T1000 (cell line): Measurements from ENCODE around the gene SBF2.
"Not testable (repeated sequence)": the region's sequence is repeated elsewhere in the genome, so short reads cannot be mapped to it uniquely, and the experiment has no call there.

Source experiments
- DNase-seq: peaks from one replicate; lab custom pipeline; 2025; ENCODE audit warnings: mixed read lengths; lab: John Stamatoyannopoulos, UW

The SBF2 gene

GRCh38 chr11:10116588-10116987 lies 177.4 kb downstream of the SBF2 start:
- DNase-seq, result no peak

DNA sequence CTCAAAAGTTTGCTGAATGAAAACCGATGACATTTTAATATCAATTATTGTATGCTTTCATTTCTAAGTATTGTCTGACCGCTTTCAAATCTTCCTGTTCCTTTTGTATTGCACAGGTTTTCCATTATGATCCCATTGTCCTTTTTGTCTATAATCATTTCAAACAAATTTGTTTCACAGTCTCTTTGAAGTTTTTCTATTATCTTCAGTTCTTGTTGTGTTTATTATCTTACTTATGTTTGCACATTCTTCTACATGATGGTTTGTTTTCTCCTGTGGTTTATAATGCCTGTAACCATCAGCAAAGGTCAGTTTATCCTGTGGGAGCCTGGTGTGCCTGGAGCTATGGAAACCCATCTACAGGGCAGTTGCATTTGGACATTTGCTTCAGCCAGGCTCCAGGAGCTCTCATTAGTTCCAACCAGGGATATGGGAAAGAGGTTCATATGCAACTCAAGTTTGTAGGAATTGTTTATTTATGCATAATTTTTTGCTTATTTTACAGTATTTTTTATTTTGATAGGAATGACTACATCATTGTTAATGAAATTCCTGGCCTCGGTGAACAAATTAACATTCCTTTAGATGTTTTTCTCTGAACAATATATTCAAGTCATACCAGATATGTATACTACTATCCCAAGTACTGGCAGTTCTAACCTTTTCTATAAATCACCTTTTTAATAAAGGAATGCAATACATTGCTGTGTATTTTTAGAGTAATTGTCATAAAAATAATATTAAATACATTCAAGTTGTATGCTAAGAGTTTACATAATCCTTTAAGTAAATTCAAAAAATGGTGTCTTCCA lies 179.2 kb downstream of the SBF2 start:
- no peak for DNase-seq

DNA sequence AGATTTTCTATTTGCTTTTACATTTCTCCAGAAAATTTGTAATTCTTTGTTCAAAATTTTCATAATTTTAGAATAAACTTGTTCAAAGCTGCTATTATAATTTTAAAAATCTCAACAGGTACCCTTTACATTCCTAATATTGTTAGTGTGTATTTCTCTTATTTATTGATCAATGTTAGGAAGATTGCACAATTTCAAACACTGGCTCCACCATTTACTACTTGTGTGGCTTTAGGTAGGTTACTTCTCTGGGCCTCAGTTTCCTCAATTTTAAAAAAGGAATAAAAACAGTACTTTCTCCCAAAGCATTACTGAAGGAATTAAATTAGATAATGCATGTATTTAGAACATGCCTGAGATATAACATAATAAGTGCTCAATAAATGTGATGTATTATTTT lies 180.2 kb downstream of the SBF2 start:
- DNase-seq, result no peak

- DNase-seq, result no peak
Observed at GRCh38 chr11:10109806-10110205, 184.2 kb downstream of the SBF2 start.

- DNase-seq, result no peak
Observed at GRCh38 chr11:10108915-10109680, 184.9 kb downstream of the SBF2 start.

DNA sequence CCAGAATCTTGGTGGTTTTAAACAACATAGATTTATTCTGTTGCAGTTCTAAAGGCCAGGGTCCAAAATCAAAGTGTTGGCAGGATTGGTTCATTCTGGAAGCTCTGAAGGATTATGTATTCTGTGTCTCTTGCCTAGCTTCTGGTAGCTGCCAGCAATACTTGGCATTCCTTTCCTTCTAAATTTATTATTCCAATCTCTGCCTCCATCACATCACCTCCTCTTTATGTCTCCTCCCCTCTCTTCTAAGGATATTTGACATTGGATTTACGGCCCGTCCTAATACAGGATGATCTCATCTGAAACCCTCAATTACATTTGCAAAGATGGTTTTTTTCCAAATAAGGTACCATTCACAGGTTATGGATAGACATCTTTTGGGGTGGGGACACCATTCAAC lies 186.5 kb downstream of the SBF2 start:
- DNase-seq, result no peak

DNA sequence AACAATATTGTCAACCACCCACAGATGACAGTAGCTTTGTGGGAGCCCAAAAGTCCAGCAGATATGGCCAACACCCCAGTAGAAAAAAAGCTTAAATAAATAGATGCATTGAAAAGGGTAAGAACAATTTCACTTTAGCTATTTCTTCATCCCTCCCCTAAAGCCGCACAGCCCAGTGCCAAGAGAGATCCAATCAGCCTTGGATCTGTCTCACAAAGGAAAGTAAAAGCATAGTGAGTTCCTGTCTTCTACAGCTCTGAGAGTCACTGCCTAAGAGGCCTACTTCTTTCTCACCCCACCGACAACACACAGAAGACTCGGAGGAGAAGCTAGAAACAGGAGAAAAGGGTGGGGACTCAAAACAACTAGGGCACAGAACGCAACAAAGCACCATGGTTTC lies 196.4 kb downstream of the SBF2 start:
- DNase-seq, result no peak

GRCh38 chr11:10096987-10097386 lies 197.0 kb downstream of the SBF2 start:
- DNase-seq, result no peak

DNA sequence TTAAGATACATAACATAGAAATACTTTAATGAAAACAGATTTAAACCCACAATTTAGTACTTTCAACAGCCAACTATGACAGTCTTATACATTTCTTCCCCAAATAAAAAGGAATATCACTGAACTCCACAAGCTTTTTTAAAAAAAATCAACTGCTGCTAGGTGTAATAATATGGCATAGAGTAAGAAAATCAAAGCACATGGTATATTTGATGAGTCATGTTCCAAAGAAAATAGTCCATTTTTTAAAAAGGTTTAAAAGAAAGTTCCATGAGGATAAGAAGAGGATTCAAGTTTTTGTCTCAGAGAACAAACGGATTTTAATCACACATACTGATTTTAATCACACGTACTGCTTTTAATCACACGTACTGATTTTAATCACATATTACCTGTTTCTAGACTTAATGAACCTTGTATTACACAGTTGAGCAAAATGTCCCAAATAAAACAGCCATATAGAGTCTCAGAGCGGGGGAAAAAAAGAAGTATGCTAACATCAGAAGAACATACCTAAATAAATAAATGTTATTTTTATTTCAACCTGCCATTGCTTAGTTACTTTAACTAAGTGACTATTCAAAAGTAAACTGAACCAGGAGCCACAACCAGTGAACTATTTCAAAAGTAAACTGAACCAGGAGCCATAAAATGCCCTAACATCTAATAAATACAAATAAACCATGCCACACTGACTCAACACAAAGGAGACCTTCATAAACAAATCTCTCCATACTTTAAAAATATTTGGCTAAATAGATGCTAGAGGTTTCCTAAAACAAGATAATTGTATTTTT lies 198.4 kb downstream of the SBF2 start:
- DNase-seq, result no peak

- DNase-seq, result no peak
Observed at GRCh38 chr11:10092426-10092825, 201.6 kb downstream of the SBF2 start.

DNA sequence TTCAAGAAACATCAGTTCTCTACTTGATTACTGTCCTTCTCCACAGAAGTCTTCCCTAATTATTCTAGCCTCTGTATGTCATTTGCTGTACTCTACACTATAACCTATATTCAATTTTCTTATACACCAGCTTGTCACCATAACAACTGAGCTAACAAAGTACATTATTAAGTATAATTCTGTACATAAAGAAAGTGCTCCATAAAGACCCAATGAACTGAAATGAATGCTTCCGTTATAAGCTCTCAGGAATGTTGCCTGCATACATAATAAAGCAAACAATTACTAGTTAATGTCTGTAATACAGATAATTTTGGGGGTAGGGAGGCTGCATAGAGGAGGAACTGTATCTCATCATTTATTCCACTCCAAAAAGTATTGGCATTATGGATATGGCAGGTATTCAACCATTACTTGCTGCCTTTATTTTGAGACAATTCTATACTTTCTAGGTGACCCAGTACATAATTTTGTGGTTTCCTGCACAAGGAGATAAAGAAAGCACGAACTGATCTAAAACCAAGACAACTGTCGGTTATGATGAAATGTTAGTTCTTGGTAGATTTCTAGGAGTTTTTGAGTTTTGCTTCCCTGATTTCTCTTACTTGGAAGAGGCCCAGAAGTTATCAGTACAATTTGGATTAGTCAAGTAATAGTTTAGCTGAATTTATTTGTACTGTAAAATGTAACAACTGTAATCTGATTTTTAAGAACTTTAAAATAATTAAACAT lies 202.5 kb downstream of the SBF2 start:
- DNase-seq, result no peak

DNA sequence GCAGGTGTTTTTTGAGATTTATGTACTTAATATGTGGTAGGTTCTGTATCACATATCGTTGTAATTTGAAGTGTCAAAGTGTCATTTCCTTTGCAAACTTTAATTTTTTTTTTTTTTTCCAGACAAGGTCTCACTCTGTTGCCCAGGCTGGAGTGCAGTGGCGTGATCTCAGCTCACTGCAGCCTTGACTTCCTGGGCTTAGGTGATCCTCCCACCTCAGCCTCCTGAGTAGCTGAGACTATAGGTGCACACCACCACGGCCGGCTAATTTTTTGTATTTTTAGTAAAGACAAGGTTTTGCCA lies 206.1 kb downstream of the SBF2 start:
- DNase-seq, result not testable (repeated sequence)

GRCh38 chr11:10087186-10087922 lies 206.7 kb downstream of the SBF2 start:
- DNase-seq, result no peak

- no peak for DNase-seq
Observed at GRCh38 chr11:10080138-10080537, 213.9 kb downstream of the SBF2 start.

GRCh38 chr11:10076458-10077141 lies 217.4 kb downstream of the SBF2 start:
- no peak for DNase-seq

- no peak for DNase-seq
Observed at GRCh38 chr11:10075141-10075540, 218.9 kb downstream of the SBF2 start.

DNA sequence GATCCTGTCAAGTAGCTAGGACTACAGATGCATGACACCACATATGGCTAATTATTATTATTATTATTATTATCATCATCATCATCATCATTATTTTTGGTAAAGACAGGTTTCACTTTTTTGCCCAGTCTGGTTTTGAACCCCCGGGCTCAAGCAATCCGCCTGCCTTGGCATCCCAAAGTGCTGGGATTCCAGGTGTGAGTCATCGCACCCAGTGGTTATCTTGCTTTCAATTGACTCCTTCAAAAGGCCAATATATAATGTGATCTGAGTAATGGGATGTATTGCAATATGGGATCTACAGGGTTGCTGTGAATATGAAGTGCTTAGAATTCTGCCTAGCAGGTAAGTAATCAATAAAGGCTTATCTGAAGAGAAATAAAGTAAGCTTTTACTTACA lies 221.2 kb downstream of the SBF2 start:
- no peak for DNase-seq

- DNase-seq, result no peak
Observed at GRCh38 chr11:10072142-10072541, 221.9 kb downstream of the SBF2 start.

DNA sequence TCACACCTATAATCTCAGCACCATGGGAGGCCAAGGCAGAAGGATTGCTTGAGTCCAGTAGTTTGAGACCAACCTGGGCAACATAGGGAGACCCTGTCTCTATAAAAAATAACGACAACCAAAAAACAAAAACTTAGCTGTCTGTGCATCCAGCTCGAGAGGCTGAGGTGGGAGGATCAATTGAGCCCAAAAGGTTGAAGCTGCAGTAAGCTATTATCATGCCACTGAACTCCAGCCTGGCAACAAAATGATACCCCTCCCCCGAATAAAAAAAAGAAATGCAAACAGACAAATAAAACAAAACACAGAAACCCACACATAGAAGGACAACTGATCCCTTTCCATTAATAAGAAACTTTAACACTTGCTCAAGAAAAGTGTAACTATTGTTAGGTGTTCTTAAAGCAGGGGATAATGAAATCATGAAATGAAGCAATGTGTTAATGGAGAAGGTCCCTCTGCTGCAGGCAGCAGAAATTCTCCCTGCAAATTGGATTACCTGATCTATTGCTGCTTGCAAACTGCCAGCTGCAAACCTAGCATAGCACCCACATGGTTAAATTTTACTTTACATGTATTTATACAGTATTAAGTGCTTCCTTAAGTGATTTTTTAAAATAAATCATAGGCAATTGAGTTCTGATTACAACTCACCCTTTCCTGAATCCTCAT lies 226.3 kb downstream of the SBF2 start:
- DNase-seq, result no peak

DNA sequence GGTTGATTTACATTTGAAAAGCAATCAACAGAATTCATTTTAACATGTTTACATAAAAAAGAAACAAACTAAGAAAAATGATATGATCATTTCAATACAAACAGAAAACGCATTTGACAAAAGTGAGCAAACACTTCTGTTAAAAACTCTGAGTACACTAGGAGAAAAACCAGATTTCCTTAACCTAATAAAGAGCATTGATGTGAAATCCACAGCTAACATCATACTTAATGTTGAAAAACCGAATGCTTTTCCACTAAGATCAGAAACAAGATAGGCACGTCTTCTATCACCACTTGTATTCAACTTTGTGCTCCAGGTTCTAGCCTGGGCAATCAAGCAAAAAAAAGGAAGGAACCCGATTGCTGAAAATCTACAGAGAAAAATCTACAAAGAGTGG lies 227.6 kb downstream of the SBF2 start:
- no peak for DNase-seq
